ENCODE data around the gene PRKAG1.
A peak's percentile ranks its signal among the peaks of the same experiment; 100 is the strongest.

Gene PRKAG1

DNA sequence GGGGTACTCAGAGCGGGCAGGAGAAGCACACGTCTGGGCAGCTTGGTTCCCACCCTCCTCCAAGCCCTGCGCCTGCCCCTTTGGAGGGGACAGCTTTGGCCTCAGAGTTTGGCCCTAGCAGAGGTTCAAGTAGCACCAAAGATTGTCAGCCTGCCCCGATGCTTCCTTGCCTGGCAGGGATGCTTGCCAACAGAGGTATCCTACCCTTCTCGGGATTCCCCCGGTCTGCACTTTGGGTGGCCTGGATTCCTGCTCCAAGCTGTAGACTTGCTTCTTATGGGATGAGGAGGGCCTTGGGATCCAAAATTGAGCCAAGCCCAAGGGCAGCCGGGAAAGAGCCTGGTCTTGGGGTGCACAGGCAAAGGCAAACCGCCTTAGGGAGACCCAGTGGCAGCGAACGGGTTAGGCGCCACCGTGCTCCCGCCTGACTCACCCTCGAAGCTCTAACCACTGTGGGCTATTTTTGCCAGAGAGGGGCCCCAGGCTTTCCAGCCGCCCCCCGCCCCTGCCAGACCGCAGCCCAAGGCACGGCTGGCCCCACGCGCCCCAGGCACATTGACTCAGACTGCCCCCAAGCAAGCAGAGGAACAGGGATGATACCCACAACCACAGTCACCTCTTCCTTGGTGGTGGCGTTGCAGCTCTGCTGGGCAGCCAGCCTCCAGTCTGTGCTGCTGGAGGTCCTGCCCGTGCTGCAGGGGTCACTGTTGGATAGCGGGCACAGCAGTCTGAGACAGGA lies 46.2 kb downstream of the PRKAG1 start:
- H3K9ac ChIP-seq = no peak overlapping the region

DNA sequence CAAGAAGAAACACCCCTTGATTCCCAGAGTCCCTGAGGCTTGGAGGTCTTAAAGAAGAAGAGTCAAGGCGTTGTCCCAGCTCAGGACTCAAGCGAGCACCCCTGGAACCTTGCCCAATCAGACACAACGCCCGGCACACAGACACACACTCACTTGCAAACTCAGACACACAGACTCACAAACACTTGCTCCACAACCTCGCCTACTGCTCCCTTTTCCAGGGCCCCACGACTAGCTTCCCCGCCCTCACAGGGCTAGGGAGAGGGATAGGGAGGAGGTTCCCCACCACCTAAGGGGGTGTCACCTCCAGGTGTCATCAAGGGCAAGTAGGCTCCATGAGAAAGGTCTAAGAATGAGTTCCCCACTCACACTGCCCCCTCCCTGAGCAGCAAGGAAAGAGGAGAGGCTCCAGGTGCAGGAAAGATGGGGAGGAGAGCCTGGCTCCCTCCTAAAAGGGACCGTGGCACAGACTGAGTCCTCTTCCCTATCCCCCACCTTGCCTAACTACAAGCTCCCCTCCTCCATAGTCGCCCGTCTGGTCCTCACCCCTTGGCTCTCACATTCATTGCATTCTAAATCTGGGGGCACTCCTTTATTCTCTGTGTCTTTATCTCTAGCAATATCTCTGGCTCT lies 47.8 kb downstream of the PRKAG1 start:
- H3K27me3 ChIP-seq (ENCODE audit: insufficient read depth, low read depth) = no peaks in the 10 kb centered on the region

More for the DNA sequence above, 46.2 kb downstream of the PRKAG1 start:
- Histone ChIP-seq H2AFZ (ENCODE audit: low read depth) (no peak overlapping the region; the same call in 1 of the 2 replicates), H3K79me2 (ENCODE audit: insufficient read depth, low read depth) (no peaks in the 10 kb centered on the region), H3K4me1 (ENCODE audit: low read depth, poor library complexity, severe bottlenecking) (peaks cover 41% of the 10 kb centered on the region), H3K27ac (no peak overlapping the region), H4K20me1 (ENCODE audit: insufficient read depth) (no peaks in the 10 kb centered on the region), H3K36me3 (ENCODE audit: insufficient read depth) (no peaks in the 10 kb centered on the region), H3K27me3 (ENCODE audit: insufficient read depth, low read depth) (no peaks in the 10 kb centered on the region; the same call in 1 of the 2 replicates), H3K4me2 (peak overlapping the region; percentile 52; the same call in 1 of the 2 replicates), H3K4me3 (IDR thresholded peaks at IDR 0.05; ENCODE audit: insufficient read depth, low read depth, low read length) (no peak overlapping the region)
- TF ChIP-seq CTCF (conservative IDR thresholded peaks at IDR 0.05; ENCODE audit: low read depth, low read length) = no peak

DNA sequence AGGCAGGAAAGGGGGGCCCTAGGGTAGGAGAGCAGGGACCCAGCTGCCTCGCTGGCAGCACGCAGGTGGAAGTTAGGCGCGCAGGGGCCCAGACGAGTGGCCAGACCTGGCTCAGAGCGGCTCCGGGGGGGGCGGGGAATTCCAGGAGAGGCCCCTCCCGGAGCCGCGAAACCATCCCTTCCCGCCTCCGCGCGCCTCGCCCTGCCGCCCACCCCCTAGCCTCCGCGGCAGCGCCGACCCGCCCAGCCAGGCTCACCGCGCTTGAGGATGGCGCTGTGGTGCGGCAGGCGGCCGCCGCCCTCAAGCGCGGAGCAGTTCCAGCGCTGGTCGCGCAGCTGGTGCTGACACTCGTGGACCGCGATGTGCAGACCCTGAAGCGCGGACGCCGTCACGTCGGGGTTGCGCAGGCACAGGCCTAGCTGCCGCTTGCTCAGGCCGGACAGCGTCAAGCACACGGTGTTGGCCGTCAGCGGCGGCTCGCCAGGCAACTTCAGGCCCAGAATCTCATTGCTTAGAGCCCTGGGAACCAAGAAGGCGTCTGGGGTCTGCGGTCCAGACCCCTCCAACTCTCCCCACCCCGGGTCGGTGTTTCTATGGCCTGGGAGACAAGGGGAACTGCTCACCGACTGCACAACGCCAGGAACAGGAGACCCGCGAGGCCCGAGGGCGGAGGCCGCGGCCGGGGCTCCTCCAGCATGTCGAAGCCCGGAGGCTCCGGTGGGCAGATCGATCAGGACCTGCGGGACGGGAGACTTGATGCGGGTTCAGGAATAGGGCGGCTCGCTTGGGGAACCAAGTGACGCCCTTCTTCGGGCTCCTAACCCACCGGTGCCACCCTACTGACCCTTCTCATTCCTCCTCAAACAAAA lies 48.5 kb downstream of the PRKAG1 start:
- Histone ChIP-seq H3K79me2 (ENCODE audit: insufficient read depth, low read depth) (no peaks in the 10 kb centered on the region), H3K4me1 (ENCODE audit: low read depth, poor library complexity, severe bottlenecking) (peaks cover 40% of the 10 kb centered on the region), H3K4me3 (IDR thresholded peaks at IDR 0.05; ENCODE audit: insufficient read depth, low read depth, low read length) (peak overlapping the region; percentile 19), H3K9ac (peak overlapping the region; percentile 56; the same call in 1 of the 2 replicates), H2AFZ (ENCODE audit: low read depth) (peak overlapping the region; percentile 74), H3K36me3 (ENCODE audit: insufficient read depth) (no peaks in the 10 kb centered on the region), H4K20me1 (ENCODE audit: insufficient read depth) (no peaks in the 10 kb centered on the region), H3K27ac (peak overlapping the region; percentile 16), H3K27me3 (ENCODE audit: insufficient read depth, low read depth) (no peaks in the 10 kb centered on the region), H3K4me2 (peak overlapping the region; percentile 52)
- TF ChIP-seq CTCF (conservative IDR thresholded peaks at IDR 0.05; ENCODE audit: low read depth, low read length) = no peak

More for the DNA sequence above, 47.8 kb downstream of the PRKAG1 start:
- Histone ChIP-seq H4K20me1 (ENCODE audit: insufficient read depth) (no peaks in the 10 kb centered on the region), H2AFZ (ENCODE audit: low read depth) (peak overlapping the region; percentile 56), H3K27ac (no peak overlapping the region), H3K36me3 (ENCODE audit: insufficient read depth) (no peaks in the 10 kb centered on the region), H3K4me1 (ENCODE audit: low read depth, poor library complexity, severe bottlenecking) (peaks cover 40% of the 10 kb centered on the region), H3K4me3 (IDR thresholded peaks at IDR 0.05; ENCODE audit: insufficient read depth, low read depth, low read length) (no peak overlapping the region), H3K4me2 (peak overlapping the region; percentile 52), H3K9ac (peak overlapping the region; percentile 56; the same call in 1 of the 2 replicates), H3K79me2 (ENCODE audit: insufficient read depth, low read depth) (no peaks in the 10 kb centered on the region)
- TF ChIP-seq CTCF (conservative IDR thresholded peaks at IDR 0.05; ENCODE audit: low read depth, low read length) = no peak

DNA sequence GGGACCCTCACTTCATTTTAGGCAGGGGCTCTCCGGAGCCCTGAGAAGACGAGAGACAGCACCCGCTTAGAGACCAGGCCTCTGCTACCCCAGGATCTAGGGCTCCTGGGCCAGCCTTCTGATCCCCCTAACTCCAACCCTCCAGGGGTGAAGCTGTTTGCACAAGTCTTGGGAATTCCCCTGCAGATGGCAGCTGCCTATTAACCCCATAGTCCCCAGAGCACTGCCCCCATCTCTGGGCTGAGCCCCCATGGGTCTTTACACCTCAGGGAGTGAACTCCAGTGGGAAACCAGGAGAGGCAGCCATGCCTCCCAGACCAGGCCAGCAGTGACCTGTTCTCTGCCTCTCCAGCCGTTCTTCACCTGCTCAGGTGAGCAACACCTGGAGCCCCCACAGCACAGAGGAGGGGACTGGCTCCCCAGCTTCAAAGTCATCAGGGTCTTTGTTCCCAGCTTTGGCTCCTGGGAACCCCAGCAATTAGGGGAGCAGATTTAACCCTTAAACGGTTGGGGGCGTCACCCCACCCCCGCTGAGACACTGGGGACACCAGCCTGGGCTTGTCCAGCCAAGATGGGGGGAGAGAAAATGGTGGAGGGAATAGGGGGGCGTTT lies 49.3 kb downstream of the PRKAG1 start:
- Histone ChIP-seq H3K4me1 (ENCODE audit: low read depth, poor library complexity, severe bottlenecking) (peaks cover 40% of the 10 kb centered on the region), H4K20me1 (ENCODE audit: insufficient read depth) (no peaks in the 10 kb centered on the region), H3K79me2 (ENCODE audit: insufficient read depth, low read depth) (no peaks in the 10 kb centered on the region), H2AFZ (ENCODE audit: low read depth) (peak overlapping the region; percentile 74; the same call in 1 of the 2 replicates), H3K4me2 (peak overlapping the region; percentile 52), H3K4me3 (IDR thresholded peaks at IDR 0.05; ENCODE audit: insufficient read depth, low read depth, low read length) (peak overlapping the region; percentile 19), H3K9ac (peak overlapping the region; percentile 56; the same call in 1 of the 2 replicates), H3K27ac (peak overlapping the region; percentile 16), H3K36me3 (ENCODE audit: insufficient read depth) (no peaks in the 10 kb centered on the region), H3K27me3 (ENCODE audit: insufficient read depth, low read depth) (no peaks in the 10 kb centered on the region)
- no peak for TF ChIP-seq CTCF (conservative IDR thresholded peaks at IDR 0.05; ENCODE audit: low read depth, low read length)

All from KMS-11 (cell line).